Measurements from ENCODE around the gene SCARF2. TPM values are rescaled to one million over a fixed set of nuclear protein-coding genes. Genes with fewer than 3 reads are reported as not detected.

SCARF2 gene
- total and polyA plus RNA-seq, 2 of the 13 experiments (the other 11 are each of a cell fraction or from before 2014, with no cell fraction given): 3.3 to 6.2 TPM

DNA sequence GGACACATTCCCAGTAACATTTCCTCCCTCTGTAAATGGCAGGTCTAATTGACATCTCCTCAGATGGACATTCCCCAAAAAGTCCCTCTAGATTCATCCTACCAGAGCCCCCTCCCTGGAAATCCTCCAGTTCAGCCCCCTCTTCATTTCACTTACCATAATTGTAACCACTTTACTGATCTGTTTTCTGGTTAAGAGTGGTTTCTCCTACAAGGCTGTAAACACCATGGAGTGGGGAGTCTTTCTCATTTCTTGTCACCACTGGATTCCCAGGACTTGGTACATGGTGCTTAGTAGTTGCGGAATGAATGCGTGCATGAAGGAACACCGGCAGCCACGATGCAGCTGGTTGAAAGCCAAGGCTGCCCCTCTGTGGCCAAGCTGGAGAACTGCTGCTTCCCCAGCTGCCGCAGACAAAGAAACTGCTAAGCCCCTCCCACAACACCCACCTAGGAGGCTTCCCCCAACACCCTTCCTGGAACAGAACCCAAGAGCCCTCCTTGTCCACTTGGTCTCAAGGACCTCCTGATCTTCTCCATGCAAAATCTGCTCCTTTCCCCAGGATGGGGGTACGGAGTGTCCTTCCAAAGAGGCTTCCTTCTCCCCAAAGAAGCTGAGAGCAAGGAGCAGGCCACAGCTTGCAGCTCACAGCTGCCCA, 18.6 kb upstream of the SCARF2 start (continued):
- TF ChIP-seq POLR2AphosphoS2 (IDR thresholded peaks at IDR 0.05; ENCODE audit: low read depth, low read length) (no peak), KMT2B (CRISPR knock-in tag; IDR thresholded peaks at IDR 0.05) (no peak), ZNF503 (CRISPR knock-in tag; IDR thresholded peaks at IDR 0.05) (no peak), ZNF83 (CRISPR knock-in tag; IDR thresholded peaks at IDR 0.05; ENCODE audit: borderline replicate concordance) (no peak), HMG20B (CRISPR knock-in tag; conservative IDR thresholded peaks at IDR 0.05) (no peak), ZNF713 (CRISPR knock-in tag; IDR thresholded peaks at IDR 0.05) (no peak), ZNF329 (CRISPR knock-in tag; IDR thresholded peaks at IDR 0.05; ENCODE audit: low read depth) (no peak), RAD51 (IDR thresholded peaks at IDR 0.05; ENCODE audit: borderline replicate concordance) (no peak), ATF2 (CRISPR knock-in tag; IDR thresholded peaks at IDR 0.05) (no peak), ZNF264 (CRISPR knock-in tag; IDR thresholded peaks at IDR 0.05) (no peak), ZNF629 (CRISPR knock-in tag; conservative IDR thresholded peaks at IDR 0.05) (no peak), EEA1 (CRISPR knock-in tag; IDR thresholded peaks at IDR 0.05; ENCODE audit: borderline replicate concordance) (no peak), THAP8 (CRISPR knock-in tag; IDR thresholded peaks at IDR 0.05; ENCODE audit: borderline replicate concordance) (no peak), ZNF562 (CRISPR knock-in tag; IDR thresholded peaks at IDR 0.05; ENCODE audit: borderline replicate concordance) (no peak), ZNF772 (CRISPR knock-in tag; IDR thresholded peaks at IDR 0.05) (no peak), ZKSCAN8 (CRISPR knock-in tag; IDR thresholded peaks at IDR 0.05; ENCODE audit: borderline replicate concordance) (peak; percentile 46; the same call in 1 of the 2 replicates), KLF15 (CRISPR knock-in tag; IDR thresholded peaks at IDR 0.05; ENCODE audit: borderline replicate concordance) (no peak), SUZ12 (IDR thresholded peaks at IDR 0.05; ENCODE audit: low read depth, low read length) (no peak), SALL1 (CRISPR knock-in tag; IDR thresholded peaks at IDR 0.05) (peak; percentile 44; the same call in 1 of the 2 replicates)
- TF ChIP-seq, protein P1, sequence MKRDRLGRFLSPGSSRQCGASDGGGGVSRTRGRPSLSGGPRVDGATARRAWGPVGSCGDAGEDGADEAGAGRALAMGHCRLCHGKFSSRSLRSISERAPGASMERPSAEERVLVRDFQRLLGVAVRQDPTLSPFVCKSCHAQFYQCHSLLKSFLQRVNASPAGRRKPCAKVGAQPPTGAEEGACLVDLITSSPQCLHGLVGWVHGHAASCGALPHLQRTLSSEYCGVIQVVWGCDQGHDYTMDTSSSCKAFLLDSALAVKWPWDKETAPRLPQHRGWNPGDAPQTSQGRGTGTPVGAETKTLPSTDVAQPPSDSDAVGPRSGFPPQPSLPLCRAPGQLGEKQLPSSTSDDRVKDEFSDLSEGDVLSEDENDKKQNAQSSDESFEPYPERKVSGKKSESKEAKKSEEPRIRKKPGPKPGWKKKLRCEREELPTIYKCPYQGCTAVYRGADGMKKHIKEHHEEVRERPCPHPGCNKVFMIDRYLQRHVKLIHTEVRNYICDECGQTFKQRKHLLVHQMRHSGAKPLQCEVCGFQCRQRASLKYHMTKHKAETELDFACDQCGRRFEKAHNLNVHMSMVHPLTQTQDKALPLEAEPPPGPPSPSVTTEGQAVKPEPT (CRISPR knock-in tag; IDR thresholded peaks at IDR 0.05; ENCODE audit: low read depth): no peak
- TF ChIP-seq, protein P2, sequence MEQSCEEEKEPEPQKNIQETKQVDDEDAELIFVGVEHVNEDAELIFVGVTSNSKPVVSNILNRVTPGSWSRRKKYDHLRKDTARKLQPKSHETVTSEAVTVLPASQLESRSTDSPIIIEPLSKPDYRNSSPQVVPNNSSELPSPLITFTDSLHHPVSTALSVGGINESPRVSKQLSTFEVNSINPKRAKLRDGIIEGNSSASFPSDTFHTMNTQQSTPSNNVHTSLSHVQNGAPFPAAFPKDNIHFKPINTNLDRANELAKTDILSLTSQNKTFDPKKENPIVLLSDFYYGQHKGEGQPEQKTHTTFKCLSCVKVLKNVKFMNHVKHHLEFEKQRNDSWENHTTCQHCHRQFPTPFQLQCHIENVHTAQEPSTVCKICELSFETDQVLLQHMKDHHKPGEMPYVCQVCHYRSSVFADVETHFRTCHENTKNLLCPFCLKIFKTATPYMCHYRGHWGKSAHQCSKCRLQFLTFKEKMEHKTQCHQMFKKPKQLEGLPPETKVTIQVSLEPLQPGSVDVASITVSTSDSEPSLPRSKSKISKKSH (CRISPR knock-in tag; IDR thresholded peaks at IDR 0.05; ENCODE audit: borderline replicate concordance): no peak
- TF ChIP-seq, protein P3, sequence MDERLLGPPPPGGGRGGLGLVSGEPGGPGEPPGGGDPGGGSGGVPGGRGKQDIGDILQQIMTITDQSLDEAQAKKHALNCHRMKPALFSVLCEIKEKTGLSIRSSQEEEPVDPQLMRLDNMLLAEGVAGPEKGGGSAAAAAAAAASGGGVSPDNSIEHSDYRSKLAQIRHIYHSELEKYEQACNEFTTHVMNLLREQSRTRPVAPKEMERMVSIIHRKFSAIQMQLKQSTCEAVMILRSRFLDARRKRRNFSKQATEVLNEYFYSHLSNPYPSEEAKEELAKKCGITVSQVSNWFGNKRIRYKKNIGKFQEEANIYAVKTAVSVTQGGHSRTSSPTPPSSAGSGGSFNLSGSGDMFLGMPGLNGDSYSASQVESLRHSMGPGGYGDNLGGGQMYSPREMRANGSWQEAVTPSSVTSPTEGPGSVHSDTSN (CRISPR knock-in tag; IDR thresholded peaks at IDR 0.05): no peak

All from HepG2 (cell line).